CD4-positive, alpha-beta T cell treated with Interleukin-1 beta for 1 hour (primary cell): ENCODE data around the gene HNRNPC.
"Not testable (repeated sequence)": the region's sequence is repeated elsewhere in the genome, so short reads cannot be mapped to it uniquely, and the experiment has no call there.

Experiments used
- DNase-seq, 2 donors: peaks; one replicate each; pipeline ENCODE4 v3.0.0-alpha.2; 2020 to 2022

HNRNPC gene

GRCh38 chr14:21269252-21270046 is at the start of gene HNRNPC:
Gene HNRNPC, minus strand, starts transcription at chr14:21269442. Its CDS starts 35,249 bp downstream, at chr14:21234193.
- peak; percentile 100 for DNase-seq

GRCh38 chr14:21317398-21317797 is 48.2 kb upstream of the HNRNPC start:
- DNase-seq, result no peak

- no peak for DNase-seq
These were observed 44.3 kb upstream of the HNRNPC start for GRCh38 chr14:21313512-21313911.

GRCh38 chr14:21311614-21312013 is 42.4 kb upstream of the HNRNPC start:
- DNase-seq, result no peak

GRCh38 chr14:21309956-21310355 is 40.7 kb upstream of the HNRNPC start:
- DNase-seq, result no peak

GRCh38 chr14:21309238-21309636 is 40.0 kb upstream of the HNRNPC start:
- DNase-seq, result no peak

- peak; percentile 88 for DNase-seq
These were observed 39.4 kb upstream of the HNRNPC start for GRCh38 chr14:21308479-21309237.

- DNase-seq, result no peak
These were observed 38.9 kb upstream of the HNRNPC start for GRCh38 chr14:21308132-21308478.

GRCh38 chr14:21307637-21308036 is 38.4 kb upstream of the HNRNPC start:
- no peak for DNase-seq

GRCh38 chr14:21302836-21303140 is 33.5 kb upstream of the HNRNPC start:
- DNase-seq, result not testable (repeated sequence)

GRCh38 chr14:21302013-21302835 is 33.0 kb upstream of the HNRNPC start:
- DNase-seq, result no peak

- DNase-seq, result peak; percentile 13 to 32
These were observed 31.6 kb upstream of the HNRNPC start for GRCh38 chr14:21300892-21301291.

- no peak for DNase-seq
These were observed 30.4 kb upstream of the HNRNPC start for GRCh38 chr14:21299562-21300130.

GRCh38 chr14:21298358-21298757 is 29.1 kb upstream of the HNRNPC start:
- DNase-seq, result no peak

GRCh38 chr14:21294026-21294425 is 24.8 kb upstream of the HNRNPC start:
- not testable (repeated sequence) for DNase-seq

GRCh38 chr14:21287168-21287567 is 17.9 kb upstream of the HNRNPC start:
- DNase-seq, result no peak

GRCh38 chr14:21286516-21286915 is 17.3 kb upstream of the HNRNPC start:
- DNase-seq, result not testable (repeated sequence)

GRCh38 chr14:21281917-21282316 is 12.7 kb upstream of the HNRNPC start:
- not testable (repeated sequence) for DNase-seq

GRCh38 chr14:21279783-21280182 is 10.5 kb upstream of the HNRNPC start, which contains the start of gene RPGRIP1:
Gene RPGRIP1, plus strand, starts transcription at chr14:21280083. Its CDS starts 7,894 bp downstream, at chr14:21287977.
- DNase-seq, result no peak

GRCh38 chr14:21278632-21279031 is 9.4 kb upstream of the HNRNPC start:
- DNase-seq, result no peak

GRCh38 chr14:21275261-21275858 is 6.1 kb upstream of the HNRNPC start:
- no peak for DNase-seq

GRCh38 chr14:21272661-21273060 is 3.4 kb upstream of the HNRNPC start:
- not testable (repeated sequence) for DNase-seq
